Measurements from ENCODE around the gene CTBP2. TPM values are rescaled to one million over a fixed set of nuclear protein-coding genes. Genes with fewer than 3 reads are reported as not detected.

The CTBP2 gene
- total and polyA plus RNA-seq, 2 of the 13 experiments (the other 11 are each of a cell fraction or from before 2014, with no cell fraction given): 0.08 TPM; not detected in 1

DNA sequence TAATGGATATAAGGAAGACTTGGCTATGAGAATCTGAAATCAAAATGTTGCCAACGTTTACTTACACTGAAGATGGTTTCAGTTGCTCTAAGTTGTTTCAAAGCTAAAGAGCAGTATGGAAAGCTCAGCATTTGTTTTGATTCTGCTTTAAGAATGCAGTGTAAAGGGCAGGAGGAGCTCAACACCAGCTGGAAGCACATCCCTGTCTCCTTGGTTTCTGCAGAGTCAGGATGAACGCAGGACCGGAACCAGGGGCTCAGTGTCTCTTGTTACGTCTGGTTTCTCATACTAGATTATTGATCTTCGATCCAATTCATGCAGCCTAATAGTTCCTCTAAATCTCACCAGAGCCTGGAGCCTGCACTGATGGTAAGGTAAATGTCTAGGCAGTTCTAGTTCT is 194.4 kb downstream of the CTBP2 start:
- FAIRE-seq (no peak), ATAC-seq (no peak), DNase-seq (ENCODE audit: low spot score) (no peak)
- H4K20me1 ChIP-seq (ENCODE audit: insufficient read depth, low read length): peaks cover 6% of the 10 kb centered on the region; the same call in 1 of the 2 replicates
- no peak overlapping the region for H2AFZ ChIP-seq (ENCODE audit: low read length)
- intact Hi-C loops (cut with micrococcal nuclease; ENCODE audit: unreplicated experiment): no loop called here
- no peaks in the 10 kb centered on the region for H3K4me1 ChIP-seq (ENCODE audit: insufficient read depth, low read length)
- no peak overlapping the region for H3K4me2 ChIP-seq (ENCODE audit: low read depth, low read length)
- H3K36me3 ChIP-seq (replicated peaks in 1 of 2; ENCODE audit: control insufficient read depth in 1 of 2, insufficient read depth in 2 of 2, low read length in 2 of 2): peaks cover 20 to 38% of the 10 kb centered on the region in 2 experiments
- H3K27ac ChIP-seq (ENCODE audit: extremely low read length, insufficient read depth, low read length): no peak overlapping the region
- 97% methylated on average over 5 of the region's 5 CpGs for WGBS (ENCODE audit: low lambda C conversion rate)
- in situ Hi-C loops (cut with HindIII; ENCODE audit: extremely low pct_ligation_motif_present, low pct_unique_long_range_greater_than_20kb): no loop called here
- no TSS peak for BruUV-seq (replicated peaks)
- no peaks in the 10 kb centered on the region for H3K9me3 ChIP-seq (ENCODE audit: low read length)
- no peaks in the 10 kb centered on the region for H3K27me3 ChIP-seq (ENCODE audit: control insufficient read depth in 1 of 2, insufficient read depth in 2 of 2, low read length in 2 of 2)
- ChIA-PET POLR2A (no interaction called here), CTCF (ENCODE audit: low intra/inter-chr PET ratio, low total read pairs) (no interaction called here)
- TF ChIP-seq, protein P1, sequence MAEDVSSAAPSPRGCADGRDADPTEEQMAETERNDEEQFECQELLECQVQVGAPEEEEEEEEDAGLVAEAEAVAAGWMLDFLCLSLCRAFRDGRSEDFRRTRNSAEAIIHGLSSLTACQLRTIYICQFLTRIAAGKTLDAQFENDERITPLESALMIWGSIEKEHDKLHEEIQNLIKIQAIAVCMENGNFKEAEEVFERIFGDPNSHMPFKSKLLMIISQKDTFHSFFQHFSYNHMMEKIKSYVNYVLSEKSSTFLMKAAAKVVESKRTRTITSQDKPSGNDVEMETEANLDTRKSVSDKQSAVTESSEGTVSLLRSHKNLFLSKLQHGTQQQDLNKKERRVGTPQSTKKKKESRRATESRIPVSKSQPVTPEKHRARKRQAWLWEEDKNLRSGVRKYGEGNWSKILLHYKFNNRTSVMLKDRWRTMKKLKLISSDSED (CRISPR knock-in tag; IDR thresholded peaks at IDR 0.05): no peak
- no peak for TF ChIP-seq ZNF33A (CRISPR knock-in tag; IDR thresholded peaks at IDR 0.05; ENCODE audit: borderline replicate concordance)
- TF ChIP-seq ZNF672 (CRISPR knock-in tag; IDR thresholded peaks at IDR 0.05): no peak
- no peak for TF ChIP-seq GTF2F1 (IDR thresholded peaks at IDR 0.05; ENCODE audit: low read length)
- TF ChIP-seq MXD4 (CRISPR knock-in tag; IDR thresholded peaks at IDR 0.05): no peak
- no peak for TF ChIP-seq SALL1 (CRISPR knock-in tag; IDR thresholded peaks at IDR 0.05)
- TF ChIP-seq ZNF235 (CRISPR knock-in tag; IDR thresholded peaks at IDR 0.05; ENCODE audit: borderline replicate concordance): no peak
- TF ChIP-seq SPEN (CRISPR knock-in tag; IDR thresholded peaks at IDR 0.05; ENCODE audit: low read depth): no peak
- H3K4me3 ChIP-seq (replicated peaks in 1 of 3; ENCODE audit: insufficient read depth in 1 of 3, low read depth in 2 of 3, low read length in 3 of 3): no peak overlapping the region
- H3K9ac ChIP-seq (ENCODE audit: insufficient read depth, low read depth, low read length): no peak overlapping the region
- peaks cover 24% of the 10 kb centered on the region for H3K79me2 ChIP-seq (ENCODE audit: insufficient read depth, low read length)

Data from HepG2 (cell line).